Neural cell (in vitro differentiated cells): ENCODE measurements around the gene CLEC18A. TPM values are rescaled to one million over a fixed set of nuclear protein-coding genes. Genes with fewer than 3 reads are reported as not detected.

Experiments
- H2AFZ ChIP-seq: fragments of 200-600, 300-800 bp; sonication (generic), shearing (Covaris generic); 2 replicates; pipeline ENCODE4 v1.6.0; 2014; ENCODE audit warnings: low read depth, mild to moderate bottlenecking, antibody characterized with exemption, low read length, moderate library complexity
- H3F3A ChIP-seq: fragments of 200-600 bp; shearing (Covaris generic); 2 replicates; pipeline ENCODE4 v1.6.1; 2016; ENCODE audit warnings: mild to moderate bottlenecking, moderate library complexity, mixed read lengths, antibody characterized with exemption, low read length; ENCODE audit not compliant: insufficient read depth, poor library complexity, severe bottlenecking
- H3K27ac ChIP-seq: fragments of 200-600, 300-800 bp; sonication (generic), shearing (Covaris generic); 2 replicates; pipeline ENCODE4 v1.5.1; 2014; ENCODE audit warnings: mild to moderate bottlenecking, low read length, moderate library complexity
- H3K27me3 ChIP-seq: fragments of 300-800, 200-600 bp; sonication (generic), shearing (Covaris generic); 2 replicates; pipeline ENCODE4 v1.6.0; 2014; ENCODE audit warnings: mild to moderate bottlenecking, low read depth, low read length, moderate library complexity; ENCODE audit not compliant: insufficient read depth
- H3K36me3 ChIP-seq: fragments of 300-800, 200-600 bp; sonication (generic), shearing (Covaris generic); 2 replicates; pipeline ENCODE4 v1.5.1; 2014; ENCODE audit warnings: mild to moderate bottlenecking, antibody characterized with exemption, low read length, moderate library complexity; ENCODE audit not compliant: insufficient read depth
- H3K4me2 ChIP-seq: fragments of 300-800, 200-600 bp; sonication (generic), shearing (Covaris generic); 2 replicates; pipeline ENCODE4 v1.6.0; 2014; ENCODE audit warnings: mild to moderate bottlenecking, low read length
- H3K4me3 ChIP-seq: fragments of 300-800, 200-600 bp; sonication (generic), shearing (Covaris generic); 2 replicates; pipeline ENCODE4 v1.5.1; 2014; ENCODE audit warnings: mild to moderate bottlenecking, low read length, moderate library complexity
- H3K79me2 ChIP-seq: fragments of 200-600 bp; shearing (Covaris generic); replicated peaks from 2 replicates; pipeline ENCODE4 v1.6.0; 2014; ENCODE audit warnings: mild to moderate bottlenecking, low read length, moderate library complexity; ENCODE audit not compliant: insufficient read depth
- H3K9ac ChIP-seq: fragments of 300-800, 200-600 bp; sonication (generic), shearing (Covaris generic); 2 replicates; pipeline ENCODE4 v1.6.1; 2016; ENCODE audit warnings: mild to moderate bottlenecking, low read length, mixed read lengths
- H3K9me2 ChIP-seq: fragments of 200-600 bp; shearing (Covaris generic); 2 replicates; pipeline ENCODE4 v1.6.1; 2016; ENCODE audit warnings: mild to moderate bottlenecking, low read length, mixed read lengths; ENCODE audit not compliant: insufficient read depth
- H3K9me3 ChIP-seq: fragments of 200-600, 300-800 bp; sonication (generic), shearing (Covaris generic); 2 replicates; pipeline ENCODE4 v1.6.1; 2016; ENCODE audit warnings: mild to moderate bottlenecking, mixed run types, low read length, moderate library complexity, mixed read lengths
- H4K20me1 ChIP-seq: fragments of 200-600 bp; shearing (Covaris generic); 2 replicates; pipeline ENCODE4 v1.6.1; 2016; ENCODE audit warnings: mild to moderate bottlenecking, mixed run types; ENCODE audit not compliant: insufficient read depth
- CTCF ChIP-seq: fragments of 450-650 bp; IDR thresholded peaks from 2 replicates; pipeline ENCODE4 v1.5.1; 2014; ENCODE audit warnings: antibody characterized with exemption, mild to moderate bottlenecking, moderate library complexity; ENCODE audit not compliant: poor library complexity, severe bottlenecking
- EP300 ChIP-seq: fragments of 450-650 bp; conservative IDR thresholded peaks from 2 replicates; pipeline ENCODE4 v1.6.1; 2014; ENCODE audit warnings: antibody characterized with exemption, mild to moderate bottlenecking, moderate library complexity; ENCODE audit not compliant: poor library complexity, severe bottlenecking
- EZH2 ChIP-seq: fragments of 200-600, 300-800 bp; shearing (Covaris generic), sonication (generic); IDR thresholded peaks from 2 replicates; pipeline ENCODE4 v1.6.1; 2014; ENCODE audit warnings: antibody characterized with exemption, low read length, borderline replicate concordance, mild to moderate bottlenecking; ENCODE audit not compliant: insufficient read depth, poor library complexity, severe bottlenecking
- MXI1 ChIP-seq: fragments of 450-650 bp; conservative IDR thresholded peaks from 2 replicates; pipeline ENCODE4 v1.6.1; 2014; ENCODE audit warnings: antibody characterized with exemption, mild to moderate bottlenecking; ENCODE audit not compliant: poor library complexity, severe bottlenecking
- POLR2AphosphoS5 ChIP-seq: IDR thresholded peaks from 2 replicates; pipeline ENCODE4 v1.6.1; 2012
- RAD21 ChIP-seq: fragments of 450-650 bp; conservative IDR thresholded peaks from 2 replicates; pipeline ENCODE4 v1.6.1; 2014; ENCODE audit warnings: antibody characterized with exemption, mild to moderate bottlenecking, moderate library complexity
- REST ChIP-seq: IDR thresholded peaks from 2 replicates; pipeline ENCODE4 v1.6.1; 2012; ENCODE audit warnings: borderline replicate concordance
- SMC3 ChIP-seq: fragments of 450-650 bp; conservative IDR thresholded peaks from 2 replicates; pipeline ENCODE4 v1.6.1; 2014; ENCODE audit warnings: antibody characterized with exemption, mild to moderate bottlenecking, moderate library complexity; ENCODE audit not compliant: poor library complexity
- TAF1 ChIP-seq: IDR thresholded peaks from 2 replicates; pipeline ENCODE4 v1.6.1; 2012; ENCODE audit warnings: low read depth
- polyA plus RNA-seq: library from polyadenylated mRNA; depleted of rRNA; stranded (reverse); fragments of >200 nt; gene quantifications from 2 replicates; pipeline ENCODE4 v1.2.3, GENCODE V29; 2014

The CLEC18A gene
- polyA plus RNA-seq, 1 donor from 2014 or later, result 2.0 TPM

GRCh38 chr16:69928856-69929400, 22.2 kb upstream of the CLEC18A start:
- Histone ChIP-seq H3K27me3 (no peaks in the 10 kb centered on the region), H3F3A (no peaks in the 10 kb centered on the region), H3K79me2 (no peaks in the 10 kb centered on the region), H2AFZ (no peak overlapping the region), H3K36me3 (peaks cover 4% of the 10 kb centered on the region), H3K9me2 (no peaks in the 10 kb centered on the region), H3K9me3 (no peaks in the 10 kb centered on the region), H4K20me1 (no peaks in the 10 kb centered on the region), H3K4me3 (no peak overlapping the region), H3K27ac (no peak overlapping the region), H3K4me2 (no peak overlapping the region), H3K9ac (no peak overlapping the region)
- TF ChIP-seq REST, result no peak

GRCh38 chr16:69929480-69929879, 21.7 kb upstream of the CLEC18A start:
- Histone ChIP-seq H3K79me2 (no peaks in the 10 kb centered on the region), H2AFZ (no peak overlapping the region), H3F3A (no peaks in the 10 kb centered on the region), H3K27ac (no peak overlapping the region), H4K20me1 (no peaks in the 10 kb centered on the region), H3K36me3 (peaks cover 4% of the 10 kb centered on the region), H3K27me3 (no peaks in the 10 kb centered on the region), H3K4me2 (no peak overlapping the region), H3K9me2 (no peaks in the 10 kb centered on the region), H3K4me3 (no peak overlapping the region), H3K9ac (no peak overlapping the region), H3K9me3 (no peaks in the 10 kb centered on the region)
- TF ChIP-seq EP300 (no peak), REST (no peak), TAF1 (no peak), POLR2AphosphoS5 (no peak), CTCF (no peak), RAD21 (no peak), SMC3 (no peak), MXI1 (no peak), EZH2 (no peak)
